Ectodermal cell (in vitro differentiated cells): ENCODE data around the gene CCNC. TPM values are rescaled to one million over a fixed set of nuclear protein-coding genes. Genes with fewer than 3 reads are reported as not detected.

Experiments used
- H3K27ac ChIP-seq: 2 replicates; pipeline ENCODE4 v1.7.0; 2013; ENCODE audit warnings: mild to moderate bottlenecking, low read depth, low read length; ENCODE audit not compliant: insufficient read depth, poor library complexity, severe bottlenecking
- H3K27me3 ChIP-seq: 2 replicates; pipeline ENCODE4 v1.7.0; 2013; ENCODE audit warnings: mild to moderate bottlenecking, low read length; ENCODE audit not compliant: insufficient read depth, control insufficient read depth, poor library complexity, severe bottlenecking
- H3K36me3 ChIP-seq: one replicate; pipeline ENCODE4 v1.7.0; 2013; ENCODE audit warnings: low read length; ENCODE audit not compliant: control insufficient read depth, insufficient read depth
- H3K4me1 ChIP-seq: one replicate; pipeline ENCODE4 v1.7.0; 2013; ENCODE audit warnings: low read length; ENCODE audit not compliant: control insufficient read depth, insufficient read depth
- H3K4me3 ChIP-seq: 2 replicates; pipeline ENCODE4 v1.7.0; 2013; ENCODE audit warnings: low read depth, low read length, control low read depth; ENCODE audit not compliant: insufficient read depth
- H3K9me3 ChIP-seq: 2 replicates; pipeline ENCODE4 v1.7.0; 2013; ENCODE audit warnings: mild to moderate bottlenecking, low read length, moderate library complexity; ENCODE audit not compliant: control insufficient read depth
- WGBS, 2 experiments: methylation state at CpG; one replicate each; pipeline ENCODE4 v1.1.7; 2013; ENCODE audit warnings: missing lambda C conversion rate in 2 of 2; 5-methylcytosine and 5-hydroxymethylcytosine counted together
- polyA plus RNA-seq, 4 experiments: library from polyadenylated mRNA; stranded (reverse); fragments of 50-300 nt; gene quantifications; one replicate each; pipeline ENCODE4 v1.2.3, GENCODE V29; 2013

CCNC gene, protein sequence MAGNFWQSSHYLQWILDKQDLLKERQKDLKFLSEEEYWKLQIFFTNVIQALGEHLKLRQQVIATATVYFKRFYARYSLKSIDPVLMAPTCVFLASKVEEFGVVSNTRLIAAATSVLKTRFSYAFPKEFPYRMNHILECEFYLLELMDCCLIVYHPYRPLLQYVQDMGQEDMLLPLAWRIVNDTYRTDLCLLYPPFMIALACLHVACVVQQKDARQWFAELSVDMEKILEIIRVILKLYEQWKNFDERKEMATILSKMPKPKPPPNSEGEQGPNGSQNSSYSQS
- polyA plus RNA-seq (2013, experiment 1 of 4): 75.7 TPM
- polyA plus RNA-seq (2013, experiment 2 of 4): 80.6 TPM
- polyA plus RNA-seq (2013, experiment 3 of 4): 64.1 TPM
- polyA plus RNA-seq (2013, experiment 4 of 4): 70.0 TPM

GRCh38 chr6:99568103-99568933, at the start of gene CCNC:
TSS of gene CCNC (minus strand) at chr6:99568660. CDS start at chr6:99568527, 133 bp downstream.
- Histone ChIP-seq H3K27me3 (no peaks in the 10 kb centered on the region), H3K4me3 (peak within 1 kb of the TSS; percentile 89), H3K4me1 (no peaks in the 10 kb centered on the region), H3K36me3 (peaks cover 3% of the 10 kb centered on the region), H3K9me3 (no peaks in the 10 kb centered on the region), H3K27ac (peak within 1 kb of the TSS; percentile 75)
- WGBS, 2 experiments: 0 to 1% methylated on average over 64 of the region's 64 CpGs

GRCh38 chr6:99617131-99617530, 48.7 kb upstream of the CCNC start:
- peaks cover 16% of the 10 kb centered on the region for H3K4me1 ChIP-seq
- no peaks in the 10 kb centered on the region for H3K36me3 ChIP-seq
- H3K9me3 ChIP-seq: peaks cover 2% of the 10 kb centered on the region
- WGBS, 2 experiments: 63 to 84% methylated on average over 1 to 2 of the region's 2 CpGs
- H3K27me3 ChIP-seq: peaks cover 100% of the 10 kb centered on the region
- H3K27ac ChIP-seq: no peak overlapping the region
- H3K4me3 ChIP-seq: no peak overlapping the region

DNA sequence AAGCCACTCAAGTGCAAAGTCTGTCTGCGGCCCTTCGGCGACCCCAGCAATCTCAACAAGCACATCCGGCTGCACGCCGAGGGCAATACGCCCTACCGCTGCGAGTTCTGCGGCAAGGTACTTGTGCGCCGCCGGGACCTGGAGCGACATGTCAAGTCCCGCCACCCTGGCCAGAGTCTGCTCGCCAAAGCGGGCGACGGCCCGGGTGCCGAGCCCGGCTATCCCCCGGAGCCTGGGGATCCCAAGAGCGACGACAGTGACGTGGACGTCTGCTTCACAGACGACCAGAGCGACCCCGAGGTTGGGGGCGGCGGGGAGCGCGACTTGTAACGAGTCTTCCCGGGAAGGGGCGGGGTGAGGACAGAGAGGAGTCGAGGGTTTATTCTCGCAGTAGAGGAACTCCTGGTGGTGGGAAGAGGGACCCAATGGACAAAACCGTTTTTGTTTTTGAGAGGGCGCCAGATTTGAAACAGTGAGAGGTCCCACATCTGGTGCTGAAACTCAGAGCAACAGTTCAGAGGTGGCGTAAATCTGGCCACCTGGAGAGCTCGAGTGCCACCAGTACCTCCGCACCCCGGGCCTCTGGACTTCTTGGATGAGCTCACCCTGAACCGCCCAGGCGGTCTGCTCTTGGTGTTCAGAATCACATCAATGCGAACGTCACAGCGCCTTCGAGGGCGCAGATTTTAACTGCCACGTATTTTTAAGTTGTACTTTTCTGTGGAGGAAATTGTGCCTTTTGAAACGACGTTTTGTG, 46.1 kb upstream of the CCNC start:
- peaks cover 100% of the 10 kb centered on the region for H3K27me3 ChIP-seq
- no peak overlapping the region for H3K27ac ChIP-seq
- 3 to 4% methylated on average over 55 of the region's 55 CpGs for WGBS, 2 experiments
- peaks cover 2% of the 10 kb centered on the region for H3K9me3 ChIP-seq
- H3K36me3 ChIP-seq: no peaks in the 10 kb centered on the region
- H3K4me1 ChIP-seq: peaks cover 16% of the 10 kb centered on the region
- H3K4me3 ChIP-seq: peak overlapping the region; percentile 34

DNA sequence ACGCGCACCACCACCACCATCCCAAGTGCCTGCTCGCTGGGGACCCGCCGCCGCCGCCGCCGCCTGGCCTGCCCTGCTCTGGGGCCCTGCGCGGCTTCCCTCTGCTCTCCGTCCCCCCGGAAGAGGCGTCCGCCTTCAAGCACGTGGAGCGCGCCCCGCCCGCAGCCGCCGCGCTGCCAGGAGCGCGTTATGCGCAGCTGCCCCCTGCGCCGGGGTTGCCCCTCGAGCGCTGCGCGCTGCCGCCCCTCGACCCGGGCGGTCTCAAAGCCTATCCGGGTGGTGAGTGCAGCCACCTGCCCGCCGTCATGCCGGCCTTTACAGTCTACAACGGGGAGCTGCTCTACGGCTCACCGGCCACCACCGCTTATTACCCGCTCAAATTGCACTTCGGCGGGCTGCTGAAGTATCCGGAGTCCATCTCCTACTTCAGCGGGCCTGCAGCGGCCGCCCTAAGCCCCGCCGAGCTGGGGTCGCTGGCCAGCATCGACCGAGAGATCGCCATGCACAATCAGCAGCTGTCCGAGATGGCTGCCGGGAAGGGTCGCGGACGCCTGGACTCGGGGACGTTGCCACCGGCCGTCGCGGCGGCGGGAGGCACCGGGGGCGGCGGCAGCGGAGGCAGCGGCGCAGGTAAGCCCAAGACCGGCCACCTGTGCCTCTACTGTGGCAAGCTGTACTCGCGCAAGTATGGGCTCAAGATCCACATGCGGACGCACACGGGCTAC, 45.4 kb upstream of the CCNC start:
- H3K27ac ChIP-seq: no peak overlapping the region
- H3K9me3 ChIP-seq: peaks cover 2% of the 10 kb centered on the region
- no peaks in the 10 kb centered on the region for H3K36me3 ChIP-seq
- H3K4me1 ChIP-seq: peaks cover 16% of the 10 kb centered on the region
- H3K27me3 ChIP-seq: peaks cover 100% of the 10 kb centered on the region
- peak overlapping the region; percentile 34 for H3K4me3 ChIP-seq
- 0 to 1% methylated on average over 82 of the region's 82 CpGs for WGBS, 2 experiments

- Histone ChIP-seq H3K4me1 (peaks cover 12% of the 10 kb centered on the region), H3K27ac (no peak overlapping the region), H3K27me3 (peaks cover 100% of the 10 kb centered on the region), H3K9me3 (peaks cover under 1% of the 10 kb centered on the region), H3K4me3 (peak overlapping the region; percentile 34), H3K36me3 (no peaks in the 10 kb centered on the region)
- WGBS, 2 experiments: 0% methylated on average over 37 of the region's 37 CpGs
Measured at GRCh38 chr6:99613409-99613704, 44.9 kb upstream of the CCNC start.

DNA sequence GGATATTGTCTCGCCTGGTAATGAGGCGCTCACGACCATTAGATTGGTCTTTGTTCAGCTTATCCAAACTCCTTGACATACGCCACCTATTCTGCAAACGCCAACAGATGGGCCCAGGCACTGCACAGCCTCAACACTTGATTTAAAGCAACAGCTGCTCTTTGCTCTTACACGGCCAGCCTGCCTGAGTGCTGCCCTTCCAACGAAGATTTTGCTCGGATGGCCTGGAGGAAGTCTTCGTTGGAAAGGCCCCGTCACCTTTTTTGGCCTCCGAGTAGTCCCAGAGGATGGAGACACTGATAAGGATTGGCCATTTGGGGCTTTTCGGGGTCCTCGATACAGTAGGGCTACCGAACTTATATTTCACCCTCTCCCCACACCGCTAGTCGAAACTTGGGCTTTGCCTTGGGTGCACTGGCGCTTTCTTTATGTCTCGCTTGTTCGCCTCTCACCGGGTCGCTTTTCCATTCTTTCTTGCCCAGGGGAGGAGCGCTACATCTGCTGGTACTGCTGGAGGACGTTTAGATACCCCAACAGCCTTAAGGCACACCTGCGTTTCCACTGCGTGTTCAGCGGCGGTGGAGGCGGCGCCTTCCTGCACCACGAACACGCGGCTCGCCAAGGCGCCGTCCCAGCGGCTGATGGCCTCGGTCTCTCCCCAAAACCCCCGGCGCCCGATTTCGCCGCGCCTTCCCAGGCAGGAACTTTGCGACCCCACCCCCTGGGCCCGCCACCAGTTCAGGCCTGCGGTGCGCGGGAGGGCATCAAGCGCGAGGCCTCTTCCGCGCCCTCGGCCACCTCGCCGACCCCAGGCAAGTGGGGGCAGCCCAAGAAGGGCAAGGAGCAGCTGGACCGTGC, 44.3 kb upstream of the CCNC start:
- Histone ChIP-seq H3K36me3 (no peaks in the 10 kb centered on the region), H3K4me3 (peak overlapping the region; percentile 34), H3K4me1 (peaks cover 12% of the 10 kb centered on the region), H3K27ac (no peak overlapping the region), H3K9me3 (no peaks in the 10 kb centered on the region), H3K27me3 (peaks cover 100% of the 10 kb centered on the region)
- WGBS, 2 experiments: 3% methylated on average over 56 of the region's 56 CpGs

DNA sequence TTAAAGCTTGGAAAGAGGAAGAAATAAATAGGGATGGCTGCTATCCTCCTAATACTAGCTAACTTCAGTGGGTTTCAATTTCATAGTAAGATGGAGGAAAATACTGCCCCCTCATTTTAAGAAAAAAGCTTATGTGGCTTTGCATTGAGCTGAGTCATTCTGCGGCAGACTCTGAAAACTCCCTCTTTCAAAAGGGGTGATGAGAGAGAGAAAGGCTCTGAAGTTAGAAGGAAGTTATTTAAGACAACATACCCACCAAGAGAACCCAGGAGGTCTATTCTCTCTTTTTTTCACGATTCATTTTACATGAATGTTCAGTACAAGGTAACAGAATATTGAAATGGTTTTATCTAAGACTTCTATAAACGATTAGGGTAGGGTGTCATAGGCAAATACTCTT, 42.7 kb upstream of the CCNC start:
- 0% methylated on average over 1 to 2 of the region's 3 CpGs for WGBS, 2 experiments
- Histone ChIP-seq H3K9me3 (no peaks in the 10 kb centered on the region), H3K27ac (no peak overlapping the region), H3K36me3 (no peaks in the 10 kb centered on the region), H3K4me3 (no peak overlapping the region), H3K4me1 (peaks cover 12% of the 10 kb centered on the region), H3K27me3 (peaks cover 100% of the 10 kb centered on the region)

DNA sequence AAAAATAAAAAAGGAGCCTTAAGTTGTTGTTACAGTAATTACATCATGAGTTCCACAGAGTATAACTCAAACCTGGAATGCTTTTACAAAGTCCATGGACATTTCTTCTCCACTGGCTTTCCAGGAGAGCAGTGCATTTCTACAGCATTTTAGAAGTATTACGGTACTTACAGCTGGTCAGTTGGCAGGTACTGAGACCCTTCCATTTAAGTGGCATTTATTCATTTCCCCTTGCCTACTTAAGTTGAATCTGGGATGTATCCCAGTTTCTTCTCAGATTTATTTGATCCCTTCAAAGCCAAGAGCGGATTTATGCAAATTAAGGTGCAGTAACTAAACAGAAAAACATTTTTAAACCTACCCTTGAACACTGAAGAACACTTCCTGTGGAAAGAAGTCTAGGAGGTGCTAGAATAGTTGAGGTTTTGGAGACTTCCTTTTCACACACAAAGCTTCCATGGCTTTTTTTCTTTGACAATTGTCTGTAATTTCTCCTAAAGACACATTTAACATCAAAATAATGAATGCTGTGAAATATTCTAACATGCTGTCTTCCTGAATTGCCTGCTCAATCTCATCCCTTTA, 41.5 kb upstream of the CCNC start:
- Histone ChIP-seq H3K4me1 (peaks cover 12% of the 10 kb centered on the region), H3K4me3 (no peak overlapping the region), H3K36me3 (no peaks in the 10 kb centered on the region), H3K27ac (no peak overlapping the region), H3K9me3 (no peaks in the 10 kb centered on the region), H3K27me3 (peaks cover 100% of the 10 kb centered on the region)
- WGBS, 2 experiments: 37 to 59% methylated on average over 2 of the region's 2 CpGs
